SK-N-SH treated with all-trans-retinoic acid at 6 μM for 48 hours (cell line): ENCODE measurements around the gene GSN.

Source experiments
- ATAC-seq: fragments of 200-7000 bp; cut with Tn5 transposase; 3 replicates; pipeline ENCODE4 v1.9.1; 2020; ENCODE audit warnings: mild to moderate bottlenecking, moderate library complexity
- ARNTL ChIP-seq: fragments of 450-650 bp; formaldehyde crosslinking; IDR thresholded peaks from 2 replicates; pipeline ENCODE4 v1.5.0; 2020; ENCODE audit warnings: low read depth, mild to moderate bottlenecking, moderate library complexity, borderline replicate concordance
- BACH2 ChIP-seq: fragments of 250-450 bp; sonication (Bioruptor Pico); IDR thresholded peaks from 2 replicates; pipeline ENCODE4 v1.9.0; 2021; ENCODE audit warnings: mild to moderate bottlenecking, borderline replicate concordance
- CREB5 ChIP-seq: fragments of 250-450 bp; sonication (Bioruptor Pico); IDR thresholded peaks from 2 replicates; pipeline ENCODE4 v1.5.1; 2020; ENCODE audit warnings: low read depth, mild to moderate bottlenecking, moderate library complexity
- CSDC2 ChIP-seq: fragments of 250-450 bp; sonication (Bioruptor Pico); IDR thresholded peaks from 2 replicates; pipeline ENCODE4 v1.5.0; 2020; ENCODE audit warnings: mild to moderate bottlenecking, moderate library complexity
- CSRNP3 ChIP-seq: fragments of 250-450 bp; sonication (Bioruptor Pico); IDR thresholded peaks from 2 replicates; pipeline ENCODE4 v1.5.1; 2021; ENCODE audit warnings: mild to moderate bottlenecking, moderate library complexity
- ESRRG ChIP-seq: fragments of 250-450 bp; sonication (Bioruptor Pico); IDR thresholded peaks from 2 replicates; pipeline ENCODE4 v1.6.1; 2021; ENCODE audit warnings: mild to moderate bottlenecking
- GLIS3 ChIP-seq: fragments of 250-450 bp; sonication (Bioruptor Pico); IDR thresholded peaks from 2 replicates; pipeline ENCODE4 v1.5.0; 2020; ENCODE audit warnings: mild to moderate bottlenecking, moderate library complexity
- ISL1 ChIP-seq: fragments of 250-450 bp; sonication (Bioruptor Pico); IDR thresholded peaks from 2 replicates; pipeline ENCODE4 v2.1.2; 2022; ENCODE audit warnings: mild to moderate bottlenecking, moderate library complexity
- OSR1 ChIP-seq: fragments of 250-450 bp; sonication (Bioruptor Pico); IDR thresholded peaks from 2 replicates; pipeline ENCODE4 v1.8.0; 2022; ENCODE audit warnings: moderate library complexity, mild to moderate bottlenecking, inconsistent platforms
- PATZ1 ChIP-seq: fragments of 250-450 bp; sonication (Bioruptor Pico); IDR thresholded peaks from 2 replicates; pipeline ENCODE4 v1.8.0; 2020; ENCODE audit warnings: mild to moderate bottlenecking, moderate library complexity, borderline replicate concordance
- POU6F1 ChIP-seq: fragments of 250-450 bp; sonication (Bioruptor Pico); IDR thresholded peaks from 2 replicates; pipeline ENCODE4 v1.8.0; 2021; ENCODE audit warnings: low read depth, mild to moderate bottlenecking, moderate library complexity, borderline replicate concordance
- RARB ChIP-seq: fragments of 250-450 bp; sonication (Bioruptor Pico); IDR thresholded peaks from 2 replicates; pipeline ENCODE4 v1.8.0; 2021; ENCODE audit warnings: mild to moderate bottlenecking, moderate library complexity
- TCF4 ChIP-seq: fragments of 250-450 bp; sonication (Bioruptor Pico); IDR thresholded peaks from 2 replicates; pipeline ENCODE4 v1.8.0; 2021; ENCODE audit warnings: mild to moderate bottlenecking, moderate library complexity, borderline replicate concordance
- TOX ChIP-seq: fragments of 250-450 bp; sonication (Bioruptor Pico); IDR thresholded peaks from 2 replicates; pipeline ENCODE4 v1.8.0; 2021; ENCODE audit warnings: mild to moderate bottlenecking, moderate library complexity, borderline replicate concordance
- ZC3H10 ChIP-seq: fragments of 250-450 bp; sonication (Bioruptor Pico); IDR thresholded peaks from 2 replicates; pipeline ENCODE4 v1.5.1; 2021; ENCODE audit warnings: mild to moderate bottlenecking, moderate library complexity
- ZFP3 ChIP-seq: fragments of 250-450 bp; sonication (Bioruptor Pico); IDR thresholded peaks from 2 replicates; pipeline ENCODE4 v1.5.0; 2020; ENCODE audit warnings: mild to moderate bottlenecking, moderate library complexity
- ZFP30 ChIP-seq: fragments of 450-650 bp; formaldehyde crosslinking; IDR thresholded peaks from 2 replicates; pipeline ENCODE4 v1.5.0; 2022; ENCODE audit warnings: mild to moderate bottlenecking, moderate library complexity
- ZNF565 ChIP-seq: fragments of 450-650 bp; formaldehyde crosslinking; conservative IDR thresholded peaks from 2 replicates; pipeline ENCODE4 v1.5.0; 2020; ENCODE audit warnings: low read depth, mild to moderate bottlenecking, moderate library complexity
- ZNF70 ChIP-seq: fragments of 450-650 bp; formaldehyde crosslinking; IDR thresholded peaks from 2 replicates; pipeline ENCODE4 v1.5.0; 2020; ENCODE audit warnings: mild to moderate bottlenecking, moderate library complexity
- TF ChIP-seq, protein P1 (sequence below): fragments of 250-450 bp; sonication (Bioruptor Pico); IDR thresholded peaks from 2 replicates; pipeline ENCODE4 v1.5.0; 2020; ENCODE audit warnings: mild to moderate bottlenecking, moderate library complexity

GSN gene

GRCh38 chr9:121324316-121324715 is 56.4 kb downstream of the GSN start (continued):
- TF ChIP-seq, protein P1, sequence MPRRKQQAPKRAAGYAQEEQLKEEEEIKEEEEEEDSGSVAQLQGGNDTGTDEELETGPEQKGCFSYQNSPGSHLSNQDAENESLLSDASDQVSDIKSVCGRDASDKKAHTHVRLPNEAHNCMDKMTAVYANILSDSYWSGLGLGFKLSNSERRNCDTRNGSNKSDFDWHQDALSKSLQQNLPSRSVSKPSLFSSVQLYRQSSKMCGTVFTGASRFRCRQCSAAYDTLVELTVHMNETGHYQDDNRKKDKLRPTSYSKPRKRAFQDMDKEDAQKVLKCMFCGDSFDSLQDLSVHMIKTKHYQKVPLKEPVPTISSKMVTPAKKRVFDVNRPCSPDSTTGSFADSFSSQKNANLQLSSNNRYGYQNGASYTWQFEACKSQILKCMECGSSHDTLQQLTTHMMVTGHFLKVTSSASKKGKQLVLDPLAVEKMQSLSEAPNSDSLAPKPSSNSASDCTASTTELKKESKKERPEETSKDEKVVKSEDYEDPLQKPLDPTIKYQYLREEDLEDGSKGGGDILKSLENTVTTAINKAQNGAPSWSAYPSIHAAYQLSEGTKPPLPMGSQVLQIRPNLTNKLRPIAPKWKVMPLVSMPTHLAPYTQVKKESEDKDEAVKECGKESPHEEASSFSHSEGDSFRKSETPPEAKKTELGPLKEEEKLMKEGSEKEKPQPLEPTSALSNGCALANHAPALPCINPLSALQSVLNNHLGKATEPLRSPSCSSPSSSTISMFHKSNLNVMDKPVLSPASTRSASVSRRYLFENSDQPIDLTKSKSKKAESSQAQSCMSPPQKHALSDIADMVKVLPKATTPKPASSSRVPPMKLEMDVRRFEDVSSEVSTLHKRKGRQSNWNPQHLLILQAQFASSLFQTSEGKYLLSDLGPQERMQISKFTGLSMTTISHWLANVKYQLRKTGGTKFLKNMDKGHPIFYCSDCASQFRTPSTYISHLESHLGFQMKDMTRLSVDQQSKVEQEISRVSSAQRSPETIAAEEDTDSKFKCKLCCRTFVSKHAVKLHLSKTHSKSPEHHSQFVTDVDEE, result no peak
- no peak for TF ChIP-seq CSRNP3 (CRISPR knock-in tag)
- TF ChIP-seq, all 23 proteins: peak for 0

GRCh38 chr9:121324755-121325154 is 56.8 kb downstream of the GSN start:
- ATAC-seq, result no peak
- no peak for TF ChIP-seq PATZ1 (CRISPR knock-in tag)
- TF ChIP-seq POU6F1, result no peak
- no peak for TF ChIP-seq CSDC2
- no peak for TF ChIP-seq ZFP3 (CRISPR knock-in tag)
- no peak for TF ChIP-seq ISL1 (CRISPR knock-in tag)
- no peak for TF ChIP-seq TCF4 (CRISPR knock-in tag)
- no peak for TF ChIP-seq OSR1 (CRISPR knock-in tag)
- no peak for TF ChIP-seq ZNF70 (CRISPR knock-in tag)
- TF ChIP-seq ARNTL (CRISPR knock-in tag), result no peak
- no peak for TF ChIP-seq GLIS3 (CRISPR knock-in tag)
- TF ChIP-seq BACH2 (CRISPR knock-in tag), result no peak
- no peak for TF ChIP-seq ZFP30 (CRISPR knock-in tag)
- TF ChIP-seq RARB (CRISPR knock-in tag), result no peak
- no peak for TF ChIP-seq ESRRG (CRISPR knock-in tag)
- TF ChIP-seq ZC3H10 (CRISPR knock-in tag), result no peak
- TF ChIP-seq, protein P1, result no peak
- no peak for TF ChIP-seq ZNF565

DNA sequence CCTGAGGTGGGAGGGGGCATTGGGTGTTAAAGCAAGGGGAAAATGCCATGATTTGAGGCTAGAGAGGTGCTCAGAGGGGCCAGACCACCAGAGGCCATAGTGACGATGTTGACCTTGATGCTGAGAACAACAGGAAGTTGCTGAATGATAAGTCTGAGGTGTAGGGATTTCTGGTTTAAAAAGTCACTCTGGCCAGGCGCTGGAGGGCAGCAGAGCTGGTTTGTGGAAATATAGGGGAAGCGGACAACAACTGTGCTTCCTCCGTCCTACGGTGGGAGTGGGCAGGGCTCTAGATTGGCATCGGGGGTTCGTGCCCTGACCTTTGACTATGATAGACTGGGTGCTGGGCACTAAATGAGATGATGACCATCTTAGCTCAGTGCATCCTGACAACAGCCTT is 57.4 kb downstream of the GSN start:
- no peak for ATAC-seq
- no peak for TF ChIP-seq OSR1 (CRISPR knock-in tag)
- TF ChIP-seq, protein P1, result no peak
- no peak for TF ChIP-seq GLIS3 (CRISPR knock-in tag)
- TF ChIP-seq ZC3H10 (CRISPR knock-in tag), result no peak
- no peak for TF ChIP-seq ZFP3 (CRISPR knock-in tag)
- TF ChIP-seq ARNTL (CRISPR knock-in tag), result no peak
- no peak for TF ChIP-seq BACH2 (CRISPR knock-in tag)
- no peak for TF ChIP-seq TOX (CRISPR knock-in tag)
- no peak for TF ChIP-seq CREB5 (CRISPR knock-in tag)
- no peak for TF ChIP-seq CSRNP3 (CRISPR knock-in tag)
- TF ChIP-seq ISL1 (CRISPR knock-in tag), result no peak
